ENCODE measurements around the gene VIT. TPM values are rescaled to one million over a fixed set of nuclear protein-coding genes. Genes with fewer than 3 reads are reported as not detected.
"Not testable (repeated sequence)": the region's sequence is repeated elsewhere in the genome, so short reads cannot be mapped to it uniquely, and the experiment has no call there.

Gene VIT
- total RNA-seq, 3 donors from 2014 or later (not counting 1 experiment from before 2014, with no cell fraction given) = 1.4 to 1.9 (median 1.7) TPM

DNA sequence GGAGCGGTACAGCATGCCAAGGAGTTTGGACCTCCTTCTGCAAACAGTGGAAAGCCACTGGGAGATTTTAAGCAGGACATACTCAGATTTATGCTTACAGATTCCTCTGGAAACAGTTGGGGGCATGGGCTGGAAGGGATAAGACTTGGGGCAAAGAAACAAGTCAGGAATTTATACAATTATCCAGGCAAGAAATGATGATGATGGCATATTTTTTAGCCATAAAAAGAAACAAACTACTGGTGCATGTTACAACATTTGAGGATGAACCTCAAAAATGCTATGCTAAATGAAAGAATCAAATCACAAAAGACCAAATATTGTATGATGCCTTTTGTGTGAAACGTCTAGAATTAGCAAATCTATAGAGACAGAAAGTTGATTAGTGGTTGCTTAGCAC, 13.5 kb upstream of the VIT start:
- Histone ChIP-seq H3K36me3 (ENCODE audit: control insufficient read depth, insufficient read depth, low read length) (no peaks in the 10 kb centered on the region), H3K4me3 (ENCODE audit: low read length) (no peak overlapping the region), H3K4me1 (ENCODE audit: control insufficient read depth, insufficient read depth, low read length) (peaks cover 2% of the 10 kb centered on the region), H3K9me3 (ENCODE audit: control insufficient read depth, insufficient read depth, low read length) (peaks cover 2% of the 10 kb centered on the region), H3K27ac (ENCODE audit: low read length) (no peak overlapping the region), H3K27me3 (ENCODE audit: control insufficient read depth, insufficient read depth, low read length) (no peaks in the 10 kb centered on the region)
- Mint-ChIP-seq H3K4me3 (no peak overlapping the region), H3K9me3 (peaks cover 5% of the 10 kb centered on the region in 2 donors), H3K4me1 (peaks cover under 1 to 2% of the 10 kb centered on the region in 2 donors), H3K27me3 (ENCODE audit: low read depth in 2 of 2) (peaks cover 11 to 25% of the 10 kb centered on the region in 2 donors), H3K36me3 (peaks cover 7% of the 10 kb centered on the region), H3K27ac (no peak overlapping the region)
- DNase-seq = no peak
- no peak for ATAC-seq
- intact Hi-C loops (cut with micrococcal nuclease) = no loop called here
- 50% methylated on average over 2 of the region's 2 CpGs for WGBS (ENCODE audit: insufficient coverage)
- TF ChIP-seq, protein P1, sequence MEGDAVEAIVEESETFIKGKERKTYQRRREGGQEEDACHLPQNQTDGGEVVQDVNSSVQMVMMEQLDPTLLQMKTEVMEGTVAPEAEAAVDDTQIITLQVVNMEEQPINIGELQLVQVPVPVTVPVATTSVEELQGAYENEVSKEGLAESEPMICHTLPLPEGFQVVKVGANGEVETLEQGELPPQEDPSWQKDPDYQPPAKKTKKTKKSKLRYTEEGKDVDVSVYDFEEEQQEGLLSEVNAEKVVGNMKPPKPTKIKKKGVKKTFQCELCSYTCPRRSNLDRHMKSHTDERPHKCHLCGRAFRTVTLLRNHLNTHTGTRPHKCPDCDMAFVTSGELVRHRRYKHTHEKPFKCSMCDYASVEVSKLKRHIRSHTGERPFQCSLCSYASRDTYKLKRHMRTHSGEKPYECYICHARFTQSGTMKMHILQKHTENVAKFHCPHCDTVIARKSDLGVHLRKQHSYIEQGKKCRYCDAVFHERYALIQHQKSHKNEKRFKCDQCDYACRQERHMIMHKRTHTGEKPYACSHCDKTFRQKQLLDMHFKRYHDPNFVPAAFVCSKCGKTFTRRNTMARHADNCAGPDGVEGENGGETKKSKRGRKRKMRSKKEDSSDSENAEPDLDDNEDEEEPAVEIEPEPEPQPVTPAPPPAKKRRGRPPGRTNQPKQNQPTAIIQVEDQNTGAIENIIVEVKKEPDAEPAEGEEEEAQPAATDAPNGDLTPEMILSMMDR (IDR thresholded peaks at IDR 0.05) = no peak

DNA sequence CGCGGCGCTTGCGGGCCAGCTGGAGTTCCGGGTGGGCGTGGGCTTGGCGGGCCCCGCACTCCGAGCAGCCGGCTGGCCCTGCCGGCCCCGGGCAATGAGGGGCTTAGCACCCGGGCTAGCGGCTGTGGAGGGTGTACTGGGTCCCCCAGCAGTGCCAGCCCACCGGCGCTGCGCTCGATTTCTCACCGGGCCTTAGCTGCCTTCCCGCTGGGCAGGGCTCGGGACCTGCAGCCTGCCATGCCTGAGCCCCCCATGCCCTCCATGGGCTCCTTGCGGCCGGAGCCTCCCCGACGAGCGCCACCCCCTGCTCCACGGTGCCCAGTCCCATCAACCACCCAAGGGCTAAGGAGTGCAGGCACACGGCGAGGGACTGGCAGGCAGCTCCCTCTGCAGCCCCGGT, 8.2 kb upstream of the VIT start:
- H3K36me3 ChIP-seq (ENCODE audit: control insufficient read depth, insufficient read depth, low read length); ATAC-seq; H3K27me3 ChIP-seq (ENCODE audit: control insufficient read depth, insufficient read depth, low read length); H3K27ac Mint-ChIP-seq; H3K9me3 ChIP-seq (ENCODE audit: control insufficient read depth, insufficient read depth, low read length); H3K36me3 Mint-ChIP-seq; H3K4me1 ChIP-seq (ENCODE audit: control insufficient read depth, insufficient read depth, low read length); H3K4me1 Mint-ChIP-seq; DNase-seq; intact Hi-C loops (cut with micrococcal nuclease); H3K9me3 Mint-ChIP-seq; H3K4me3 Mint-ChIP-seq; H3K27ac ChIP-seq (ENCODE audit: low read length); H3K4me3 ChIP-seq (ENCODE audit: low read length); H3K27me3 Mint-ChIP-seq (ENCODE audit: low read depth in 2 of 2): not testable (repeated sequence)
- WGBS (ENCODE audit: insufficient coverage) = 95% methylated on average over 30 of the region's 30 CpGs

DNA sequence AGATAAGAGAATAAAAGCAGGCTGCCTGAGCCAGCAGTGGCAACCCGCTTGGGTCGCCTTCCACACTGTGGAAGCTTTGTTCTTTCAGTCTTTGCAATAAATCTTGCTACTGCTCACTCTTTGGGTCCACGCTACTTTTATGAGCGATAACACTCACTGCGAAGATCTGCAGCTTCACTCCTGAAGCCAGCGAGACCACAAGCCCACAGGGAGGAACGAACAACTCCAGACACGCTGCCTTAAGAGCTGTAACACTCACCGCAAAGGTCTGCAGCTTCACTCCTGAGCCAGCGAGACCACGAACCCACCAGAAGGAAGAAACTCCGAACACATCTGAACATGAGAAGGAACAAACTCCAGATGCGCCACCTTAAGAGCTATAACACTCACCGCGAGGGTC, 7.5 kb upstream of the VIT start:
- H3K4me3 Mint-ChIP-seq = peak overlapping the region; percentile 49
- H3K4me1 ChIP-seq (ENCODE audit: control insufficient read depth, insufficient read depth, low read length); H3K27me3 ChIP-seq (ENCODE audit: control insufficient read depth, insufficient read depth, low read length); DNase-seq; H3K36me3 ChIP-seq (ENCODE audit: control insufficient read depth, insufficient read depth, low read length); H3K27me3 Mint-ChIP-seq (ENCODE audit: low read depth in 2 of 2); intact Hi-C loops (cut with micrococcal nuclease); H3K27ac ChIP-seq (ENCODE audit: low read length); H3K4me1 Mint-ChIP-seq; H3K9me3 ChIP-seq (ENCODE audit: control insufficient read depth, insufficient read depth, low read length); H3K36me3 Mint-ChIP-seq; ATAC-seq; H3K9me3 Mint-ChIP-seq; H3K27ac Mint-ChIP-seq; H3K4me3 ChIP-seq (ENCODE audit: low read length): not testable (repeated sequence)
- 62% methylated on average over 14 of the region's 15 CpGs for WGBS (ENCODE audit: insufficient coverage)

DNA sequence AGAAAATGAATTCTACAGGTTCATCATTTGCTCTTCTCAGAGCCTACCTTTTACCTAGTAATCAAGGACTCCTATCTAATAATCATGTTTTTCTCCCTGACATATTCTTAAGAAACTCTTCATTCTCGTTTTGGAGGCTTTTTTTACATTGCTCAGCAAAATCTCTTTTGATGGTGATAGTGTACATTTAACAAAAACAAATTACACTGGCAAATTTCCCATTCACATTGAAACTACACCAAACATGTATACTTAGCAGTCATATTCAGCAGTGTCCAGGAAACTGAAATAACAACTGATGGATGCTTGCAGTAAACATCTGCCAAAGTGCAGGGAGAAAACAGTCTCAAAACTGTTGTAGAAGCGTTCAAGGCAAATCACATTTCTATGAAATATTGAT, 4.4 kb upstream of the VIT start:
- H3K4me1 Mint-ChIP-seq = peaks cover 0 to 4% of the 10 kb centered on the region in 2 donors
- H3K36me3 Mint-ChIP-seq = no peaks in the 10 kb centered on the region
- no peak overlapping the region for H3K27ac Mint-ChIP-seq
- Histone ChIP-seq H3K4me1 (ENCODE audit: control insufficient read depth, insufficient read depth, low read length) (no peaks in the 10 kb centered on the region), H3K36me3 (ENCODE audit: control insufficient read depth, insufficient read depth, low read length) (no peaks in the 10 kb centered on the region), H3K9me3 (ENCODE audit: control insufficient read depth, insufficient read depth, low read length) (no peaks in the 10 kb centered on the region), H3K4me3 (ENCODE audit: low read length) (no peak overlapping the region), H3K27me3 (ENCODE audit: control insufficient read depth, insufficient read depth, low read length) (no peaks in the 10 kb centered on the region), H3K27ac (ENCODE audit: low read length) (no peak overlapping the region)
- whole genome bisulfite sequencing (ENCODE audit: insufficient coverage) = 93% methylated on average over 1 of the region's 2 CpGs
- H3K27me3 Mint-ChIP-seq (ENCODE audit: low read depth in 2 of 2) = peaks cover 0 to 7% of the 10 kb centered on the region in 2 donors
- TF ChIP-seq, protein P1 (IDR thresholded peaks at IDR 0.05) = no peak
- H3K9me3 Mint-ChIP-seq = no peaks in the 10 kb centered on the region
- no peak overlapping the region for H3K4me3 Mint-ChIP-seq
- no peak for ATAC-seq
- no peak for DNase-seq
- intact Hi-C loops (cut with micrococcal nuclease) = no loop called here

DNA sequence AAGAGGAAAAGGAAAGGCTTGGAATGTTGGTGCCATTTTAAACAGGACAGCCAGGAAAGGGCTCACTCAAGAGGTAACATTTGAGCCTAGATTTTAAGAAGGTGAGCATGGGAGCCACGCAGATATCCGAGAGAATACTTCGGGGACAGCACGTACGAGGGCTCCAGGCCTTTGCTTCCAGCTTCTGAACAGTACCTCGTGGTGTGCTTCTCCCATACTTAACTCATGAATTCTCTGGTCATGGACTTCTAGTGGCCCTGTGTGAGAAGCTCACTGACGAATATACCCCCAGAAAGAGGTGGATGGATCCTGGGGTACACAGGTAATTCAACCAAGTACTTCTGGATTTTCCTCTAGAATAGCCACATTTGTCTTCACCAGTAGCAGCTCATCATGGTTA, 2.7 kb upstream of the VIT start:
- ATAC-seq = no peak
- H3K36me3 Mint-ChIP-seq = no peaks in the 10 kb centered on the region
- H3K27ac Mint-ChIP-seq = no peak overlapping the region
- WGBS (ENCODE audit: insufficient coverage) = 94% methylated on average over 7 of the region's 7 CpGs
- intact Hi-C loops (cut with micrococcal nuclease) = no loop called here
- no peak overlapping the region for H3K4me3 ChIP-seq (ENCODE audit: low read length)
- TF ChIP-seq, protein P1 (IDR thresholded peaks at IDR 0.05) = no peak
- H3K9me3 ChIP-seq (ENCODE audit: control insufficient read depth, insufficient read depth, low read length) = no peaks in the 10 kb centered on the region
- H3K9me3 Mint-ChIP-seq = no peaks in the 10 kb centered on the region
- peaks cover 0 to 4% of the 10 kb centered on the region in 2 donors for H3K4me1 Mint-ChIP-seq
- DNase-seq = no peak
- H3K27ac ChIP-seq (ENCODE audit: low read length) = no peak overlapping the region
- H3K4me3 Mint-ChIP-seq = no peak overlapping the region
- no peaks in the 10 kb centered on the region for H3K27me3 ChIP-seq (ENCODE audit: control insufficient read depth, insufficient read depth, low read length)
- peaks cover 0 to 7% of the 10 kb centered on the region in 2 donors for H3K27me3 Mint-ChIP-seq (ENCODE audit: low read depth in 2 of 2)
- H3K4me1 ChIP-seq (ENCODE audit: control insufficient read depth, insufficient read depth, low read length) = no peaks in the 10 kb centered on the region
- H3K36me3 ChIP-seq (ENCODE audit: control insufficient read depth, insufficient read depth, low read length) = no peaks in the 10 kb centered on the region
